ENCODE results near the gene ACTL10.

GRCh38 chr20:33649201-33649681 is 17.5 kb upstream of the ACTL10 start:
- no peak for TF ChIP-seq CTCF (conservative IDR thresholded peaks at IDR 0.05; ENCODE audit: low read depth, low read length)
- no peak for TF ChIP-seq MAFK (IDR thresholded peaks at IDR 0.05; ENCODE audit: low read depth, low read length)
- no peak for TF ChIP-seq CHD1 (IDR thresholded peaks at IDR 0.05; ENCODE audit: low read depth, low read length)
- TF ChIP-seq RFX5 (IDR thresholded peaks at IDR 0.05; ENCODE audit: low read depth, low read length), result no peak
- no peak for TF ChIP-seq RAD21 (IDR thresholded peaks at IDR 0.05; ENCODE audit: low read length)
- TF ChIP-seq BHLHE40 (IDR thresholded peaks at IDR 0.05; ENCODE audit: low read depth, low read length), result no peak
